Right lobe of liver (tissue), 4 donors: ENCODE data around the gene AMZ1.

ENCODE experiments used
- CTCF ChIP-seq, 4 donors: fragments of 200-600 bp in 3 of 4; fragments of 450-650 bp in 1 of 4; IDR thresholded peaks; one replicate each; pipeline versions ENCODE4 v1.5.1 to v1.8.0; 2016 to 2022; ENCODE audit warnings: antibody characterized with exemption in 4 of 4, mild to moderate bottlenecking in 2 of 4
- POLR2A ChIP-seq: fragments of 450-650 bp; IDR thresholded peaks from one replicate; pipeline ENCODE4 v1.6.1; 2017; ENCODE audit warnings: antibody characterized with exemption, mild to moderate bottlenecking
- donor health status: DM: no; HTN: no; CAD: no.
- donor health status: DM: no; HTN: no; CAD: no.
- donor health status: DM: no; HTN: yes; CAD: no.

GRCh38 chr7:2649991-2650390 lies 38.0 kb upstream of the AMZ1 start:
- no peak for TF ChIP-seq CTCF (IDR thresholded peaks at IDR 0.05)
- TF ChIP-seq POLR2A, result no peak
